GM12891 (cell line): ENCODE measurements around the gene TUSC1.

Experiments
- POLR2A ChIP-seq: IDR thresholded peaks from 2 replicates; pipeline ENCODE4 v1.6.1; 2011; ENCODE audit warnings: low read depth, low read length, control low read depth
- POLR2AphosphoS5 ChIP-seq: IDR thresholded peaks from 2 replicates; pipeline ENCODE4 v1.6.1; 2011; ENCODE audit warnings: low read depth, low read length, control low read depth
- POU2F2 ChIP-seq: IDR thresholded peaks from 2 replicates; pipeline ENCODE4 v1.6.1; 2011; ENCODE audit warnings: low read depth, mild to moderate bottlenecking, control low read depth, low read length, moderate library complexity
- TAF1 ChIP-seq: IDR thresholded peaks from 2 replicates; pipeline ENCODE4 v1.6.1; 2011; ENCODE audit warnings: low read depth, low read length, control low read depth

GRCh38 chr9:25678147-25678666 lies at the start of gene TUSC1:
- no peak for TF ChIP-seq POLR2AphosphoS5
- no peak for TF ChIP-seq POLR2A
- no peak for TF ChIP-seq TAF1
- no peak for TF ChIP-seq POU2F2
